HG02642 (cell line): ENCODE data around the gene RHBDL1.

Source experiments
- ATAC-seq: cut with Tn5 transposase; IDR thresholded peaks from one replicate; pipeline ENCODE4 v1.9.1; 2021; ENCODE audit warnings: mild to moderate bottlenecking; ENCODE audit not compliant: unreplicated experiment, poor library complexity

Gene RHBDL1

DNA sequence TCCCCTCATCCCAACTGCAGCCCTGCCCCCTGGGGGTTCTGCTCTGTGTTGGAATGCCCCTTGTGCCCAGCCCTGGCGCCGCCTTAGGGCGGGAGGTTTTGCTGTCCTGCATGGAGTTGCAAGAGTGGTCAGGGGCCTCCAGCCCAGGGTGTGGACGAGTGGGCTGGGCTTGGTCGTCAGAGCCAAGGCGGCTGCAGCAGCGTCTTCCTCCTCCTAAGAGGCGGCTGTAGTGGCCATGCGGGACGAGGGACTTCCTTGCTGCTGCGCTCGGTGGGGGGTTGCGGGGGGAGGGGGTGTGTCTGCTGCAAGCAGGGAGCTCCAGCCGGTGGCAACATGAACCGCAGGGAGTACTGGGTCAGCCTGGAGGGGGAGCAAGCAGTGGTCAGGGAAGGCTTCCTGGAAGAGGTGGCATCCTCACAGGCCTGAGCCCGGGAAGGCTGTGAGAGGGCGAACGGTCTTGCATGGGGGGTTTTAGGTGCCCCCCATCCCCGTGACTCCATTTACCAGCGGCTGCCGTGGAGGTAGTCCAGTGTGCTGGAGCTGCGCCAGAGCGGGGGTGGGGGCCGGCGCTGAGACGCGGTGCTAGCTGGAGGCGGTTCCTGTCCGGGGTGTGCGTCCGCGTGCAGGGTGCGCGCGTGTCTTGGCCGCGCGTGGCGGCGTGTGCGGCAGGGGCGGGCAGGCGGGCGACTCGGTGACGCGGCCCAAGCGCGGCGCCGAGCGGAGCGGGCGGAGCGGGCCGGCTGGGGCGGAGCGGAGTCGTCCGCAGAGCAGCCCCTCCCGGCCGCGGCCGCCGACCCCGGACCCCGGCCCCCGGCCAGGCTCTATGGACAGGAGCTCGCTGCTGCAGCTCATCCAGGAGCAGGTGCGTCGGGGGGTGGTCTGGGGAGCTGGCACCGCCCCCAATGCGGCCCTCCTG is at the start of gene RHBDL1:
Gene RHBDL1, plus strand, starts transcription at position 704 of the 916 bp plus-strand sequence. Its CDS starts 120 bp downstream, at position 824.
- no peak for ATAC-seq

DNA sequence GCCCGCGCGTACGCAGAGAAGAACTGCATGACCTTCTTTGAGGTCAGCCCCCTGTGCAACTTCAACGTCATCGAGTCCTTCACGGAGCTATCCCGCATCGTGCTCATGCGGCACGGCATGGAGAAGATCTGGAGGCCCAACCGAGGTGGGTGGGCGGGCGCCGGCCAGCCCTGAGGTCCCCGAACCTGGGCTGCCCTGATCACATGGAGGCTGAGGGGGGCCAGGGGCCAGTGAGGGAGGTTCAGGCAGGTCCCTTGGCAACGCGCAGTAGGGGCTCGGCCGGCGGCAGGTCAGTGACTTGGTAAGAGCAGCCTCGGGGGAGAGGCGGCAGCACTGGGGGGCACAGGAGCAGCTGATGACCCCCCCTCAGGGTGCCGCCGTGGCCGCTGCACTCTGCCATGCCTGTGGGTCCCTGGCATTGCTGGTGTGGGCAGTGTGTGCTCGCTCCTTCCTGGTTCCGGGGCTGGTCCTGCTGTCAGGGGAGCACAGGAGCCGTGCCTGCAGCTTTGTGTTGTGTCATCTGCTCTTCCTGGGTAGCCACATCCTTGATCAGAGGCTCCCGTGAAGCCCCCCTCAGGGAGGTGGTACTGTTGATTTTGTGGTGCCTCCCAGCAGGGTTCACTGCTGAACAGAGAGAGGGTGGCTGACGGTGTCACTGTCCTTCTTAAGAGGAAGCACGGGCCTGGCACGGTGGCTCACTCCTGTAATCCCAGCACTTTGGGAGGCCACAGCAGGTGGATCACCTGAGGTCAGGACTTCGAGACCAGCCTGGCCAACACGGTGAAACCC is 49.3 kb upstream of the RHBDL1 start:
- ATAC-seq = no peak

DNA sequence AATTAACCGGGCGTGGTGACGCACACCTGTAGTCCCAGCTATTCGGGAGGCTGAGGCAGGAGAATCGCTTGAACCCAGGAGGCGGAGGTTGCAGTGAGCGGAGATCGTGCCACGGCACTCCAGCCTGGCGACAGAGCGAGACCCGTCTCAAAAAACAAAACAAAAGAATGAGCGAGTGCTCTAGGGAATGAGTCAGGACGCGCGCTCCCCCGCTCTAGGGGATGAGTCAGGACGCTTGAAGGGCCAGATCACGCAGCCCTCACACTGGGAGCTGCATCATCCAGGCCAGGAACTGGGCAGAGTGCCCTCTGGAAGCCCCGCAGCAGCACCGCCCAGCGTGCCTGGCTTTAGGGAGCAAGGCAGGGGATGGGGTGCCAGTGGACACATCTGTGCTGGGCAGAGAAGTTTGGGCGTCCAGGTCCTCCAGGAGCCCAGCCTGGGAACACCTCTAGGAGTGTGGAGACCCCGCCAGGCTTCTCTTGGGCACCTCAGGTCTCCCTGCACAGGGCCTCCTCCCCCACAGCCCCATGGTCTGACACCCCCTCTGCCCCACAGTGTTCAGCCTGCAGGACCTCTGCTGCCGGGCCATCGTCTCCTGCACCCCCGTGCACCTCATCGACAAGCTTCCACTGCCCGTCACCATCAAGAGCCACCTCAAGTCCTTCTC is 48.6 kb upstream of the RHBDL1 start:
- no peak for ATAC-seq

DNA sequence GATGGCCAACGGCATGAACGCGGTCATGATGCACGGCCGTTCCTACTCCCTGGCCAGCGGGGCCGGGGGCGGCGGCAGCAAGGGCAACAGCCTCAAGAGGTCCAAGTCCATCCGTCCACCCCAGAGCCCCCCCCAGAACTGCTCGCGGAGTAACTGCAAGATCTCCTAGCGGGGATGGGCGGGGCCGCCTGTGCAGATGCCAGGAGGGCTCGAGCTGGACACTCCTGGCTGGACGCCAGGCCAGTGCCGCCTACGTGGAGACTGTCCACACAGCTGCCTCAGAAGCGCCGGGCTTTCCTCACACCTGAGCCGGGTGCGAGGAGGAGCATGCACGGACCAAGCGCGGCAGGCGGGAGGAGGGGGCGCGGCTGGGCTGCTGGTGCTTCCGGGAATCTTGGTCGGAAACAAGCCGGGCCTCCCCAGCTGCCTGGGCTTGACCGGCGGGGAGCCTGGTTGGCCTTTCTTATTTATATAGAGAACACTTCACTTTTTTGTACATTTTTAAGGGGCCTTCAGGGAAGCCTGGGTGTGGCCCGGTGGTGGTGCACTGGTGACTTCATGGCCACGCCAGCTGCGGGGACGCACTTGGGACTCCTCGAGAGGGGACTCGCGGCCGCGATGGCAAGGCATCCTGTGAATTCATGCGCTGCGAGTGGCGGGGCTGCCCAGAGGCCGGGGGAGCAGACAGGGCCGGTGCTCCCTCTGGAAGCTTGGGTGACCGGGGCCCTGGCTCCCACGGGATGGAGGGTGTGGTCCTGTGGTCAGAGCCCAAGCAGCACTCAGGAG is 47.8 kb upstream of the RHBDL1 start:
- no peak for ATAC-seq

DNA sequence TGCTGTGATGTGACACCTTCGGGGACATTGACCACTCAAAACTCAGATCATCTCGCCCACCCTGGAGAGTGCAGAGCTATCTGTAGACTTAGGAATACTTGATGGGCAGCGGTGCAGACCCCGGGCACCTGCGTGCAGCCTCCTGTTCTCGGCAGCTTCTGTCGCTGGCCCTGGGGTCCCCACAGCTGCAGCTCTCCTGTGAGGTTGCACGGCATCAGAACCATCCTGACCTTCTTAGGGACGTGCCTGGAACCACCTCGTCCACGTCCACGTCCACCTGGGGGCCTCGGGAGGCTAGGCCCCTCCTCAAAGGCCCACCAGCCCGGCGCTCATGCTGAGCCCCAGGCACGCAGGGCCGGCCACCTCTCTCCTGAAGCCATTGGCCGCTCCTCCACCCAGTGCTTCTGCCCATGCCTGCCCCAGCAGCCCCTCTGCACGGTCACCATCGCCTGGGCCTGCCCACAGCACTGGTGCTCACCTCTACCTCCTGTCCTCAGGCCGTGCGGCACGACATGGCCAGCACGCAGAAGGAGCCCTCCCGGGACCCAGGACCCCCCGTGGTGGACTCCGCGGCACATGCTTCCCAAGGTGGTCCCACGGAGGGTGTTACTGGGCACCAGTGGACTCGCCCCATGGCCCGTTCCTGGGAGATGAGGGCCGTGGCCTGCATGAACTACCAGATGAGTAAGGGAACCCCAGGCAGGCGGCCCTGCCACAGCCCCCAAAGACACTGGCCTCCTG is 47.0 kb upstream of the RHBDL1 start:
- ATAC-seq = no peak

DNA sequence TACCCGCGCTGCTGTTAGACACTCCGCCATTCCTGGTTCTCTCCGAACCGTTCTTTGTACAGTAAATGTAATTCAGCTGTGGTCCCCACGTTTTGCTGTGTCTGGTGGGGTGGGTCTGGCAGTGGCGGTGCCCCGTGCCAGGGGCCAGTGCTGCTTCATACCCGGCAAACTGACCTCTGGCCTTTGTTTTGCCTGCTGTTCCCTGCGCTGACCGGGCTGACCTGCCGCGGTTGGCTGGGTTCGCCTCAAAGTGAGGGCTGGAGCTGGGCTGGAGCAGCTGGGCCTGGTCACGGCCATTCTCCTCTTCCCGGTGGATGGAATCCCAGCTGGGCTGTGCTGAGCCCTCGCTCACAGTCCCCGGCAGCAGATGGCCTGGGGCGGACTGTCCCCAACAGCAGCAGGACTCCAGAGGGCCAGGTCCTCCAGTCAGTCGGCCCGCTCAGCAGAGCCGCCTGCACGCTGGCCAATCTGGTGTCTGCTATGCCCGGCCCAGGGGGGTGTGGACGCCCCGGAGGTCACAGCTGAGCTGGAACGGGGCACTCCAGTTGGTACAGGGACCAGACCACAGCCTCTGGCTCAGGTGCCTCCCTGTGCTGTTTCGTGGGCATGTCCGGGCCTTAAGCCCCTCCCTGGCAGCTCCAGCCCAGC is 46.2 kb upstream of the RHBDL1 start:
- ATAC-seq = no peak

DNA sequence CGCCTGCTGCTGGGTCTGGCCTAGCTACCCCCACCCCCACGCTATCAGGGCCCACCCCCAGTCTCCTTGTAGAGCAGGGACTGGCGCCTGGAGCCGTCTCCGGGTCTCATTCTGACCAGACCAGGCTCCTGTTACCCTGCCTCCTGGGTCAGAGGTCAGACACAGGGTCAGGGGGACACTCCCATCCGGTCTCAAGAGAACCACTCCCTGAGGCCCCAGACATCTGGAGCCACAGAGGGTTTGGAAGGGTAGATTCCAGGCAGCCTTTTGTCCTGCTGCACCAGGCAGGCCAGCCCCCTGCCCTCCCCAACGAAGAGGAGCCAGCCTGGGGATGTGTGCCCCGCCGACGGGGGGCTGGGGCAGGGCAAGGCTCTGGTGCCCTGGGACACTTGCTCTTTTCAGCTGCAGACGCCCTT is 45.6 kb upstream of the RHBDL1 start:
- no peak for ATAC-seq

DNA sequence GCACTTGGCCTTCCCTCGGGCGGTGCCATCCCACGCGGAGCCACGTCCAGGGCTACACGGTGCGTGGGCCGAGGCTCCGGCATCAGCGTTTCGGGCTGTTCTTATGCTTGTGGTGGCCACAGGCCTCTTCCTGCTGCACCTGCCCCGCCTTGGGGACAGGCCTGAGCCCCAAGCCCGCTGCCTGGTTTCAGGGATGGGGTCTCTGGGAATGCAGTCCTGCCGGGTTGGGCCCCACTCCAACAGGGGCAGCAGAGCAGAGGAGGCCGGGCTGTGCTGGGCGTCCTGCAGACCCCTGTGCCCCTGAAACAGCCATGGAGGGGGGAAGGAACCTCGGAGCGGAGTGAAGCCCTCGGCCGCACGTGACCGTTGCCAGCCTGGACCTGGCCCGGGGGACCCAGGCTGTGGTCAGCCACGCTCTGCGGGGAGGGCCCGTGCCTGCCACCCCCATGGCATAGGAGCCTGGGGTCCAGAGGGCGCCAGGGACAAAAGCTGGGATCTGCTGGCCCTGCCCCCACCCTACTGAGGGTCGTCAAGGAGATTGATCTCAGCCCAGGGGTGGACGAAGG is 45.1 kb upstream of the RHBDL1 start:
- ATAC-seq = no peak

DNA sequence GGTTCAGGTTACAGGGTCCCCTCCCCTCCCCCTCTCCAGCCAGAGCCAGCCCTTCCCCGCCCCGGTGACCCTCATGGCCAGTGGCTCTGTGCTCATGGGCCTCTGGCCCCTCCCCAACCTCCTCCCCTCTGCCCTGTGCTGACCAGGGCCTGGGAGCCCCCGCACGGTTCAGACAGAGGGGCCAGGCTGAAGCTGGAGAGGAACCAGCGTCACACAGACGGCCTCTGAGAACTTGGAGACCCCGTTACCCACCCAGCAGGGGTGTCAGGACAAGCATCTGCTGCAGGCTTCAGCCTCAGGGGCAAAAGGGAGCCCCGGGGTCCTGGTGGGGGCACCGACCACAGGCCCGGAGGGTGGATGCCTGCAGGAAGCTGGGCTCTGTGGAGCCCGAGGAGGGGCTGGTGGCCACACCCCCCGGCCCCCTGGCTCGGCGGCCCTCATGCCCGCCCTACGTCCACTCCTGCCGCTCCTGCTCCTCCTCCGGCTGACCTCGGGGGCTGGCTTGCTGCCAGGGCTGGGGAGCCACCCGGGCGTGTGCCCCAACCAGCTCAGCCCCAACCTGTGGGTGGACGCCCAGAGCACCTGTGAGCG is 44.6 kb upstream of the RHBDL1 start, which contains the start of gene WFIKKN1:
Gene WFIKKN1, plus strand, starts transcription at position 171 of the 591 bp plus-strand sequence. Its CDS starts 269 bp downstream, at position 440.
- ATAC-seq = no peak

DNA sequence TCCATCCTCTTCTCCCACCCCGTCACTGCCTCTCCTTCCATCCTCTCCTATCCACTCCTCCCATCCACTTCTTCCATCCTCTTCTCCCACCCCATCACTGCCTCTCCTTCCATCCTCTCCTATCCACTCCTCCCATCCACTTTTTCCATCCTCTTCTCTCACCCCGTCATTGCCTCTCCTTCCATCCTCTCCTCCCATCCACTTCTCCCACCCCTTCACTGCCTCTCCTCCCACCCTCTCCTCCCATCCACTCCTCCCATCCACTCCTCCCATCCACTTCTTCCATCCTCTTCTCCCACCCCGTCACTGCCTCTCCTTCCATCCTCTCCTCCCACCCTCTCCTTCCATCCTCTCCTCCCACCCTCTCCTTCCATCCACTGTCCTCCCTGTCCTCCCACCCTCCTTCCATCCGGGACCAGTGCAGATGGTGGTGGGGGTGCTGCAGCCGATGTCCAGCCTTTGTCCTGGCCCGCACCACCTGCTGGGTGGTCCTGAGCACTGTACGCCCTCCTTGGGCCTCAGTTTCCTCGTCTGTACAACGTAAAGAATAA is 43.6 kb upstream of the RHBDL1 start:
- no peak for ATAC-seq

DNA sequence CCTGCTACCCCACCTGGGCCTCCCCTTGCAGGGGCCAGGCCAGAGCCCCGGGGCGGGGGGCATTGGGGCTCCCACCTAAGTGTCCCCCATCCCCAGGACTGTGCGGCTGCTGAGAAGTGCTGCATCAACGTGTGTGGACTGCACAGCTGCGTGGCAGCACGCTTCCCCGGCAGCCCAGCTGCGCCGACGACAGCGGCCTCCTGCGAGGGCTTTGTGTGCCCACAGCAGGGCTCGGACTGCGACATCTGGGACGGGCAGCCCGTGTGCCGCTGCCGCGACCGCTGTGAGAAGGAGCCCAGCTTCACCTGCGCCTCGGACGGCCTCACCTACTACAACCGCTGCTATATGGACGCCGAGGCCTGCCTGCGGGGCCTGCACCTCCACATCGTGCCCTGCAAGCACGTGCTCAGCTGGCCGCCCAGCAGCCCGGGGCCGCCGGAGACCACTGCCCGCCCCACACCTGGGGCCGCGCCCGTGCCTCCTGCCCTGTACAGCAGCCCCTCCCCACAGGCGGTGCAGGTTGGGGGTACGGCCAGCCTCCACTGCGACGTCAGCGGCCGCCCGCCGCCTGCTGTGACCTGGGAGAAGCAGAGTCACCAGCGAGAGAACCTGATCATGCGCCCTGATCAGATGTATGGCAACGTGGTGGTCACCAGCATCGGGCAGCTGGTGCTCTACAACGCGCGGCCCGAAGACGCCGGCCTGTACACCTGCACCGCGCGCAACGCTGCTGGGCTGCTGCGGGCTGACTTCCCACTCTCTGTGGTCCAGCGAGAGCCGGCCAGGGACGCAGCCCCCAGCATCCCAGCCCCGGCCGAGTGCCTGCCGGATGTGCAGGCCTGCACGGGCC is 42.8 kb upstream of the RHBDL1 start:
- no peak for ATAC-seq

DNA sequence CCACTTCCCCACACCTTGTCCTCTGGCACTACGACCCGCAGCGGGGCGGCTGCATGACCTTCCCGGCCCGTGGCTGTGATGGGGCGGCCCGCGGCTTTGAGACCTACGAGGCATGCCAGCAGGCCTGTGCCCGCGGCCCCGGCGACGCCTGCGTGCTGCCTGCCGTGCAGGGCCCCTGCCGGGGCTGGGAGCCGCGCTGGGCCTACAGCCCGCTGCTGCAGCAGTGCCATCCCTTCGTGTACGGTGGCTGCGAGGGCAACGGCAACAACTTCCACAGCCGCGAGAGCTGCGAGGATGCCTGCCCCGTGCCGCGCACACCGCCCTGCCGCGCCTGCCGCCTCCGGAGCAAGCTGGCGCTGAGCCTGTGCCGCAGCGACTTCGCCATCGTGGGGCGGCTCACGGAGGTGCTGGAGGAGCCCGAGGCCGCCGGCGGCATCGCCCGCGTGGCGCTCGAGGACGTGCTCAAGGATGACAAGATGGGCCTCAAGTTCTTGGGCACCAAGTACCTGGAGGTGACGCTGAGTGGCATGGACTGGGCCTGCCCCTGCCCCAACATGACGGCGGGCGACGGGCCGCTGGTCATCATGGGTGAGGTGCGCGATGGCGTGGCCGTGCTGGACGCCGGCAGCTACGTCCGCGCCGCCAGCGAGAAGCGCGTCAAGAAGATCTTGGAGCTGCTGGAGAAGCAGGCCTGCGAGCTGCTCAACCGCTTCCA is 42.0 kb upstream of the RHBDL1 start:
- no peak for ATAC-seq

DNA sequence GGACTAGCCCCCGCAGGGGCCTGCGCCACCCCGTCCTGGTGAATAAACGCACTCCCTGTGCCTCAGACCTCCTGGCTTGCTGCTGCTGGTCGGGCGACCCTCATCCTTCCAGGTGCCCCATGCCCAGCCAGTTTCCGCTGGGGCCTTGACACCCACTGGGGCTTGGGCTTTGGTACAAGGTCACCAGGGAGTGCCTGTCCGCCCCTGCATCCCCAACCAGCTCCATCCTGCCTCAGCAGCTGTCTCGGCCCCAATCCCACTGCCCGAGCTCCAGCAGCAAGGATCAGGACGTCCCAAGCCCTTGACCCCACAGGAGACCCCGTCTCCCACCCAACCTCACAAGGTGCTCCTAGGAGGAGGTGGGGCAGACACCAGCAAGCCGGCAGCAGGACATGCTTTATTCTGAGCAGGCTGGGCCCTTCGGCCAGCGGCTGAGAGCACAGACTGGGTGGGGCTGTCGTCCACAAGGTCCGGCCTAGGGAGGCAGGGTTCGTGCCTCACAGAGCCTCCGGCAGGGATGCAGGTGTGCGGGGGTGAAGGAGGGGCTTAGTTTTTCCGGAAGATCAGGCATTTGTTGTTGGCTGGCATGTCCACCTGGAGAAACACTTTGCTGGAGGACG is 41.3 kb upstream of the RHBDL1 start:
- ATAC-seq = no peak

DNA sequence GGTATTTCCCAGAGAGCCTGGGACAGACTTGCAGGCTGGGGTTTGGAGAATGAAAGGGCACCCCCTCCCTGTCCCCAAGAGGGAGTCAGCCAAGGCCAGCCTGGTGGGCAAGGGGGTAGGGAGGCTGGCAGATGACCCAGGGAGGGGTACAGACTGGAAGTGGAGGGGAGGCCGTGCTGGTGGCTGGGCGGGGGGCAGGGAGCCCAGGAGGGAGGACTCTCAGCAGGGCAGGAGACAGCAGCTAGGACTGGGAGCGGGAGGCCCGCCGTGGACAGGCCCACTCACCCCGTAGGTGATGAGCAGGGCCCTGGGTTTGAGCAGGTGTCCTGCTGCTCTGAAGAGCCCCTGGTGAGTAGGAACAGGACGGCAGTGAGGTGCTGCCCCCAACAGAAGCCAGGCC is 40.5 kb upstream of the RHBDL1 start:
- no peak for ATAC-seq

DNA sequence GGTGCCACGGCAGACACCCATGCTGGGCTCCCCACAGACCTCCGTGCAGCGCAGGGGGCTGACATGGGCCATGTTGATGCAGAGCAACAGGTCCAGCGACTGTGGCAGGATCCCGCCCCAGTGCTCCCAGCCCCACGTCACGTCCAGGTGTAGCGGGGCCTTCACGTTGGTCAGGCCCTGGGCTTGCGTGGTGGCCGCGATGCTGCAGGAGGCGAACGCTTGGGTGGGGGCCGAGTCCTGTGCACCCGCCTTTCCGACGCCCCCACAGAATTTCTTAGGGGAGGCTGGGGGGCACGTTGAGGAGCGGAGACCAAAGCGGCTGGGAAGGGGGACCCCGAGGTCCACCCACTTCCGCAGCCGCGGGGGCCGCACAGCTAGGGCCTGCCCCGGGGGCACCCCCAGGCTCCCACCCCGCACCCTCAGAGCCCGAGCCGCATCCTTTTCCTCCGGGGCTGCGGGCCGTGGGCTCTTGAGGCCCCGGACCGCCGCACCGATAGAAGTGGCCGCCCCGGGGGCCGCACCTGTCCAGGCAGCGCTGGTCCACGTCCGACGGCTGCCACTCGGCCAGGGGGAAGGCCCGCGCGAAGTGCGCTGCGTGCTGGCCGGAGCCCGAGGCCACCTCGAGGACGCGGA is 39.8 kb upstream of the RHBDL1 start:
- ATAC-seq = peak; percentile 12
